ENCODE results near the gene TES.

The TES gene

GRCh38 chr7:116194115-116194514, 16.2 kb upstream of the TES start:
- DNase-seq (ENCODE audit: low spot score) = no peak

GRCh38 chr7:116195451-116195850, 14.9 kb upstream of the TES start:
- no peak for DNase-seq (ENCODE audit: low spot score)

GRCh38 chr7:116196947-116197346, 13.4 kb upstream of the TES start:
- no peak for DNase-seq (ENCODE audit: low spot score)

GRCh38 chr7:116197360-116197759, 13.0 kb upstream of the TES start:
- DNase-seq (ENCODE audit: low spot score) = no peak

GRCh38 chr7:116198748-116199410, 11.5 kb upstream of the TES start:
- DNase-seq (ENCODE audit: low spot score) = no peak

GRCh38 chr7:116200963-116201362, 9.4 kb upstream of the TES start:
- no peak for DNase-seq (ENCODE audit: low spot score)

GRCh38 chr7:116206141-116206540, 4.2 kb upstream of the TES start:
- no peak for DNase-seq (ENCODE audit: low spot score)

GRCh38 chr7:116208919-116209318, 1.4 kb upstream of the TES start:
- no peak for DNase-seq (ENCODE audit: low spot score)

GRCh38 chr7:116209561-116210070, 723 bp upstream of the TES start:
- no peak for DNase-seq (ENCODE audit: low spot score)

- peak; percentile 86 for DNase-seq (ENCODE audit: low spot score)
These were observed 920 bp downstream of the TES start for GRCh38 chr7:116211006-116211912.

- DNase-seq (ENCODE audit: low spot score) = no peak
These were observed 1.7 kb downstream of the TES start for GRCh38 chr7:116211913-116212596.

GRCh38 chr7:116212869-116213268, 2.5 kb downstream of the TES start:
- DNase-seq (ENCODE audit: low spot score) = no peak

GRCh38 chr7:116213361-116214130, 3.2 kb downstream of the TES start:
- no peak for DNase-seq (ENCODE audit: low spot score)

GRCh38 chr7:116214921-116215320, 4.6 kb downstream of the TES start:
- no peak for DNase-seq (ENCODE audit: low spot score)

- no peak for DNase-seq (ENCODE audit: low spot score)
These were observed 5.2 kb downstream of the TES start for GRCh38 chr7:116215551-116215950.

- no peak for DNase-seq (ENCODE audit: low spot score)
These were observed 6.7 kb downstream of the TES start for GRCh38 chr7:116216956-116217571.

- no peak for DNase-seq (ENCODE audit: low spot score)
These were observed 7.8 kb downstream of the TES start for GRCh38 chr7:116218051-116218645.

- no peak for DNase-seq (ENCODE audit: low spot score)
These were observed 8.4 kb downstream of the TES start for GRCh38 chr7:116218747-116219146.

GRCh38 chr7:116219288-116219687, 8.9 kb downstream of the TES start:
- DNase-seq (ENCODE audit: low spot score) = no peak

GRCh38 chr7:116219834-116220233, 9.5 kb downstream of the TES start:
- DNase-seq (ENCODE audit: low spot score) = no peak

- DNase-seq (ENCODE audit: low spot score) = no peak
These were observed 12.2 kb downstream of the TES start for GRCh38 chr7:116222501-116222900.

Measured in HuH-7.5 (cell line).